Activated CD4-positive, alpha-beta T cell treated with anti-CD3 and anti-CD28 coated beads, Interleukin-2, Interleukin-4, amounts not matched to agents 100 ng/mL and 50 ng/mL, durations not matched to agents 16 hours and 8 hours (primary cell): ENCODE results near the gene CYREN.
A peak's percentile ranks its signal among the peaks of the same experiment; 100 is the strongest.
"Not testable (repeated sequence)": the region's sequence is repeated elsewhere in the genome, so short reads cannot be mapped to it uniquely, and the experiment has no call there.

Experiments
- DNase-seq: peaks from one replicate; pipeline ENCODE4 v3.0.0-alpha.2; 2020; ENCODE audit warnings: low spot score

The CYREN gene

DNA sequence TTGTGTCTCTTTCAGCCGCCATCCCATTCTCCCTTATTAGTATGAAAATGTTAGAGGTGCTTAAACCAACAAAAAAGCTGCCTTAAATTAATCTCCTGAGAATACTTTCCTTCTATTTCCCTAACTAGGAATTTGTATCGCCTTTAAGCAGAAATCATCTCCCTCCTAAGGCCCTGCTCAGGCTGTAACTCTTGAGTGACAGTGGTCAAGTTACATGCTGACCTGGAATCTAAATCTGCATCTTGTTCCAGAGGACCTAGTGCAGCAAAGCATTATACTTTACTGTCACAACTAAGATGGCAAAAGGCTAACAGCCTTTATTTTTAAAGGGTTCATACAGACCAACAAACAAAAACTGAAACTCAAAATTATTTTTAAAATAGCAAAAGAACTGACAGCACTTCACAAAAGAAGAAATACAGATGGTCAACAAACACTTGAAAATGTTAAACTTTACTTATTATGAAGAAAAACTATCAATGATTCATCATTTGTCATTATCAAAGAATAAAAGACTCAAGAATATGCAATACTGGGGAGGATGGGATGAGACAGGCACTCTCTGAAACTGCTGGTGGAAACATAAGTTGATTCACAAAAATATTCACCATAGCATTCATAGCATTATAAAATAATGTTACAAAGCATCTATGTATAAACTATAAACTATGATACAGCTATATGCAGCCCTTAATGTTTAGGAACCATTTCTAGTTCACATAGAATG lies 11.0 kb downstream of the CYREN start:
- DNase-seq: no peak

DNA sequence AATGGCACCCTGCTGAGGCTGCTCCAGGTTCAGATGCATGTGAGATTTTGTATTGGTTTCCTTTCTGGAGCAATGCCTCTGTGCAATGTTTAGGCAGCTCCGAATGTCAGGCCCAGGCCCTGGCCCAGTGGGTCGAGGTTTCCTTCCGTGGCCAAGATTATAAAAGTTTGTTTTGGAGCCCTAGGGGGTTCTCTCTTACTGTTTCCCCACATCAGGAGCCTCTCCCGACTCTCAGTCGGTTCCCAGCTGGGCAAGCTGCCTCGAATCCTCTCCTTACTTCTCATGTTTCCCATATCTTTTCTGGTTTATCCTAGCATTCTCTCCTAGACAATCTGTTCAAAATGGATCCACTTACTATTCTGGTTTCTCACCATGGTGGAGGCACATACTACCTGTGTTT lies 11.6 kb downstream of the CYREN start:
- no peak for DNase-seq

DNA sequence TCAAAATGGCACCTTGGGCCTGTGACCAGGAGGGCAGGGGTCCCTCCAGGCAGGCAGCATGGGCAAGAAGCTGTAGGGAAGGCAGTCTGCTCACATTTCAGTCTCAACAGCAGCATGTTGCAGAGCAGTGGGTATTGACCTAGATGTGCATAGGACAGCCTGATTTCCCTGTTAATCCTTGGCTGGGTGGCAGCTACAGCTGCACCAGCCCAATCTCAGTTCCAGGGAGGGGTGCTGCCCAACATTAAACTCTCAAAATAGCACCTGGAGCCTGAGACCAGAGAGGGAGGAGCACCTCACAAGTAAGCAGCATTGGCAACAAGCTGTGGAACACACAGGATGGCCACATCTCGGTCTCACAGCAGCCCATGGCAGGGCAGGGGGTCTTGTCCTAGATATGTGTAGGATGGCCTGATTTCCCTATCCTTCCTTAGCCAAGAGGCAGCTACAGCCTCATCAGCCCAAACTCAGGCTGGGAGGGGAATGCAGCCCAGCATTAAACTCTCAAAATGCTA lies 12.3 kb downstream of the CYREN start:
- DNase-seq: no peak

DNA sequence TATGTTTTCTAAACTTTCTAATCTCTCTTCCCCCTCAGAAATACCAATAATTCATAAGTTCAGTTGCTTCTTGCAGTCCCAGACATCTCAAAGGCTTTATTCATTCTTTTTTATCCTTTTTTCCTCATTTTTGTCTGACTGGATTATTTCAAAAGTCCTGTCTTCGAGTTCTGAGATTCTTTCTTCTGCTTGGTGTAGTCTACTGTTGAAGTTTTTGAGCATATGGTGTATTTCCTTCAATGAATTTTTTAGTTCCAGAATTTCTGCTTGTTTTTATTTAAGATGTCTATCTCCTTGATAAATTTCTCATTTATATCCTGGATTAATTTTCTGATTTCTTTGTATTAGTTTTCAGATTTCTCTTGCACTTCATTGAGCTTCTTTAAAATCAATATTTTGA lies 14.2 kb downstream of the CYREN start:
- DNase-seq: no peak

DNA sequence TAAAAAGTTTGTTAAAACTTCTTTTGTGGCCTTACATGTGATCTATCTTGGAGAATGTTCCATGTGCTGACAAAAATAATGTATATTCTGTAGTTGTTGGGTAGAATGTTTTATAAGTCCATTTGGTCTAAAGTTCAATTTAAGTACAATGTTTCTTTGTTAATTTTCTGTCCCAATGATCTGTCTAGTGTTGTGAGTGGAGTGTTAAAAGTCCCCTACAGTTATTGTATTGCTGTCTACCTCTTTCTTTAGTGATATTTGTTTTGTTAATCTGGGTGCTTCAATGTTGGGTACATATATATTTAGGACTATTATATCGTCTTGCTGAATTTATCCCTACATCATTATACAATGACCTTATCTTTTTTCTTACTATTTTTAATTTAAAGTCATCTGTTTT lies 15.8 kb downstream of the CYREN start:
- no peak for DNase-seq

DNA sequence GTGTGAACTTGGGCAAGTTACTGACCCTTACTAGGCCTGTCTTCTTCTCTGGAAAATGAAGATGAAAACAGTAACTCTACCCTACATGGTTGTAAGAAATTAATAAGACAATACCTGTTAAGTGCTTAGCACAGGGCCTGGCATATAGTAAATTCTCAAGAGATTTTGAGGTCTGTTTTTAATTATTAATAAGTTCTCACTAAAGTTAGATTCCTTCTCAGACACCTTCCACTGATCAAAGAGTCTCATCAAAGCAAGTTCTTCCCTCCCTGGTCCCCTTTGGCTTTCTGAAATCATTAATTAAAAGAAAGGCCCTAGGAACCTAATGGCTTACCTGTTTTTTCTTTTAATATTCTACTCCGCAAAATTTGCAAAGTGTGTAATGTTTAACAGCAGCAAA lies 18.1 kb downstream of the CYREN start:
- DNase-seq: no peak

DNA sequence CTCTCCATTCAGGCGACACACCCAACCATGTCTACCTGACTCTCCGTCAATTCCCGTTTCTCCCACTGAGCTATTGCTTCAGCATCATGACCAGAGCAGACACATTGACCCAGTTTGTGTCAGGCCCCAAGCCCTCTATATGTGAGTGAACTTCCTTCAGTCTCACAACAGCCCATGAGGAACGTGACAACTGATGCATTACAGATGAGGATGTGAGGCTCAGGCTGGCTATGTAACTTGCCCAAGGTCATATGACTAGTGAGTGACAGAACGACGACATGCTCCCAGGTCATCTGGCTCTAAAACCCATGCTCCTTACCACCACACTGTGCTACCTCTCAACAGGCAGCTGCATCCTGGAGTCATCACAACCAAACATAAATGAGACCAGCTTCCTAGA lies 19.0 kb downstream of the CYREN start:
- DNase-seq: no peak

DNA sequence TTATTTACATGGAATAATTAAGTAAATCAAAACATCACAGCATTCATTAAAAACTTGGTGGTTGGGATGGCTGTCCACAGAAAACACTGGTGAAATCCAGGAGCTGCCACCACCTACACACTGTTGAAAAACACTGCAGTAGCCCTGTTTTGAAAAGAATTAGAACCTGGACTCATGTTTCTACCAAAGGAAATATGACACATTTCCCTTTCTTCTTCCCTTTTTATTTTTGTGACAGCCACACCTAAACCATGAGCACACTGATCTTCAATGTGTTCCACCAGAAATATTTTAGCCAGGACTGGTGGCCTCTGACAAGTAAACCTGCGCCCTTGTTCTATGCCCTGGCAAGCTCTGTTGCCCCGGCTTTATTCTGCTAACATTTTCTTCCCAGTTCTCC lies 19.4 kb downstream of the CYREN start:
- DNase-seq: no peak

DNA sequence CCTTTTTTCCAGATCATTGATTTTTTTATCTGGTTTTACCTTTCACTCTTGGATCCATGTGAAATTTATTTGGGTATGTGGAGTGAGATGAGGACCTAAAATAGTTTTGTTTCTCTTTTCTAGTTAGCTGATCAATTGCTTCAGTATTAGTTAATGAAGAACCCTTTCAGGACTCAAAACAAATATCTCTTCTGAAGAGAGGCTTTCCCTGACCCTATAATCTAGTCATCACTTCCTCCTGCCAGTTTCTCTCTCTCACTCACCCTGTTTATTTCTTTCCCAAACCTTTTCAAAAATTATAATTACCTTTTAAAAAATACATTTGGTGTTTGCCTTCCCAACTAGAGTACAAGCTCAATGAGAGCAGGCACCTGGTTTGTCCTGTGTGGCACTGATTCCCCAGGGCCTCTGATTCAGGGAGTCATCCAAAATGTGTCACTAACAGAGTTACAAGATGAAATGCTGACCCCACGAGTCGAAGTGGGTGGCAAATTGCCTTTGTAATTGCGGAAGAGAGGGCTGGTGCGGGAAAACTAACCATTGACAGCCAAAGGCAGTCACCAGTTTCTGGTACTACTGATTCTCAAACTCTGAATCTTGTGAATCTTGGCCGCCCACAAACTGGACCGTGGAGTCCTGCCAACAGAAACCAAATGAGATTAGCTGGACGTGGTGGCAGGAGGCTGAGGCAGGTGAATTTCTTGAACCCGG lies 20.3 kb downstream of the CYREN start:
- no peak for DNase-seq

DNA sequence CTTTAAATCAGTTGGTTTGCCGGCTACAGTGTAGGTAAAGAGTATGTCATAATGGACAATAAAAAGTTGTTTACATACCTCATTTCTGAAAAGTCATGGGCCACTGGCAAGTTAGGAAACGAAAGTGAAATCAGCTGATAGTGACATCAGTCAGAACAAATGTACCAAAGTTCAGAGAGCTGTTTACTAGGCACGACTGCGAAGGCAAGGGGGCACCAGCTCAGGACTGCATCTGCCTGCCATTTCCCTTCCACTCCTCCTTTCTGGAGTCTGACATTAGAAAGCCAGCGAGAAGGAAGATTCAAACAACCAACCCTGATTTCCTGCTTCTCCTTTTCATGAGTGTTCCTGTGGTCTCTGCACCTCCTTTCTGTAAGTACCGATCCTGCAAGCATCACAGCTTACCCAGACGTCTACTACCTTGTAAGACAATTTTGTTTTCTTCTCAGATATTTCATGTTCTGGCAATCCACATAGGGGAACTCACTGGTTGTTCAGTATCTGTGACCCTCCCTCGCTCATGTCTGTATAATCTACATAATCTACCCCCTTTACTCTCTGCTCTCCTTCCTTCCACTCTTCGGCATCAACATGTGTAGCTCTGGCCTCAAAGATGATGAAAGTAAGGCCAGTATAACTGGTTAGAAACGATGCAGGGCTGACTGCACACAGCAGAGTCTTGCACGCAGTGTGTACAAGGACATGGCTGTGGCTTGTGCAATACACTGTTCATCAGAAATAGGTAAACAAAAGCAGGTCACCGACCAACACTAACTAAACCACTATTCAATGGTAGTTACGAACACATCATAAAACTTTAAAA lies 22.4 kb downstream of the CYREN start, which contains the start of gene TMEM140:
TMEM140 (plus strand) TSS at position 174 of the 823 bp plus-strand sequence. CDS start 16,370 bp downstream, outside the sequence.
- peak; percentile 80 for DNase-seq

DNA sequence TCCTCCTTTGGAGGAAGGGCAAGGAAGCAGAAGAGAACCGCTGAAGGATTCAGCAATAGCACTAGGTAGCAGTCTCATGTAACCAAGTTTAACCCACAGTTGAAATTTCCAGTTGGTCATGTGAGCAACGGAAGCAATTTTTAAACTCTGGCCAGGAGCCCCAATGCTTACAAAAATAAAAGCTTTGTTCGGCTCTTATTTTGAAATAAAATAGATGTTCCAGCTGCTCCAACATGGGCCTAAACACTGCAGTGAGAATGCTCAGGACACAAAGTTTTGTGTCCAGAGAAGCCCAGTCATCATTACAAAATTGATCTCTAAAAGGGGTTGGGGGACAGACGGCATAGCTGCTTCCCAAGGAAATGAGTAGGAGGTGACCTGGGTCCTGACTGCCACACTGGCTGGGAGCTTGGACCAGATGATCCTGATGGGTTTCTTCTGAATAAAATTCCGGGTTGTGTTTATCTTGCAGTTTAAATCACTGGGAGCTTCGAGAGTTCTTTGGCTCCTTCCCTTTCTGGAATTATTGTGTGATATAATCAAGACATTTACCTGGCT lies 23.1 kb downstream of the CYREN start:
- DNase-seq: peak; percentile 16

DNA sequence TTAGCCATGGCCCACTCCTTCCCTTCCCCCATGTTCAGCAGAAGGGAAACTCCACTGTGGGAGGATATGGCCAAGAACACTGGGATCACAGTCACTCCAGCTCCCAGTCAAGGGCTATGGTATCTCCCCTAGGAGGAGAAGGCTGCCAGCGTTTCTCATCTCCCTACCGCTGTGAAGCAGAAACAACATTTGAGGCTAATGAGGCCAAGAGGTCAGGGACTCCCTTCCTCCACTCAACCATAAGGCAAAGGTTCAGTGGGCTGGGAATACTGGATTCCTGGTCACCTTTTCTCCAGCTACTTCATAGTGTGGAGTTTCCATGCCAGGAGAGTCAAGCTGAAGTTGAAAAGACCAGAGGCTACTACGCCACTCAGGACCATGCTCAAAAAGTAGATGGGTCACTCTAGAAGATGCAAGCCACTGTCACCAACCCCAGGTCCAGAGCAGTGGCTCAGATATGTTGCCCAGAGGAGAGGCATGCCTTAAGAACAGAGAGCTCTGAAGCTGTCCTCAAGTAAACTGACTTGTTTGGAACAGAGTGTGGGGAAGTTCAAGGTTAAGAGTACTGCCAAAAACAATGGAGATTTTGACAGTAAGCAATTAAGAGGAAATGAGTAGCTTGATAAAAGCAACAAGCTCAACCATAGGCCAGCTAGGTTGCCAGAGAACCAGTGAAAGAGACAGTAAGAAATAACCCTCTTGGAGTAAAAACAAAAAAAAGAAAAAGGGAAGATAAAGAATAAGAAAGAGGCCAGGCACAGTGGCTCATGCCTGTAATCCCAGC lies 26.4 kb downstream of the CYREN start:
- no peak for DNase-seq

DNA sequence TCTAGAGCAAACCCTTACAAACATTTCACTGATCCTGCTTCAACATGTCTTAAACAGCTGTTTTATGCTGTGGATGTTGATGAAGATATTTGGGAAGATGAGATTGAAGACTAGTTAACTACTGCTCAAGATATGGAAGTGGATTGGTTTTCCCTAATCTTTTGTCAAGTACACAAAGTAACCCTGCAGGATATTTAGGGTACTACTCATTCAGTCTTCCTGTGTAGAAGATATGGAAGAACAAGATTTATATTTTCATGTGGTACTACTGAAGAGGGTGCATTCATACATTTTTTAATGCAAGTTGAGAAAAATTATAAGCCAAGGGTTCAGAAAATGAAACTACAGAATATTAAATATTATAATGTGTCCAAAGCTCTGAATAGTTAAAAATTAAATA lies 40.9 kb downstream of the CYREN start:
- DNase-seq: no peak

DNA sequence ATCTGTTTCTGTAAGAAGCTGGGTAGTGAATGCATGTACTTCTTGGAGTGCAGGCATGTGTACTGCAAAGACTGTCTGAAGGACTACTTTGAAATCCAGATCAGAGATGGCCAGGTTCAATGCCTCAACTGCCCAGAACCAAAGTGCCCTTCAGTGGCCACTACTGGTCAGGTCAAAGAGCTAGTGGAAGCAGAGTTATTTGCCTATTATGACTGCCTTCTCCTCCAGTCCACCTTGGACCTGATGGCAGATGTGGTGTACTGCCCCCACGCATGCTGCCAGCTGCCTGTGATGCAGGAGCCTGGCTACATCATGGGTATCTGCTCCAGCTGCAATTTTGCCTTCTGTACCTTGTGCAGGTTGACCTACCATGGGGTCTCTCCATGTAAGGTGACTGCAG lies 41.6 kb downstream of the CYREN start:
- no peak for DNase-seq

DNA sequence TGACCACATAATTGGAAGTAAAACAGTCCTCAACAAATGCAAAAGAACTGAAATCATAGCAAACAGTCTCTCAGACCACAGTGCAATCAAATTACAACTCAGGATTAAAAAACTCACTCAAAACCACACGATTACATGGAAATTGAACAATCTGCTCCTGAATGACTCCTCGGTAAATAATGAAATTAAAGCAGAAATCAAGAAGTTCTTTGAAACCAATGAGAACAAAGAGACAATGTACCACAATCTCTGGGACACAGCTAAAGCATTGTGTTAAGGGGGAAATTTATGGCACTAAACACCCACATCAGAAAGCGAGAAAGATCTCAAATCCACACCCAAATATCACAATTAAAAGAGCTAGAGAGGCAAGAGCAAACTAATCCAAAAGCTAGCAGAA lies 45.9 kb downstream of the CYREN start:
- not testable (repeated sequence) for DNase-seq

DNA sequence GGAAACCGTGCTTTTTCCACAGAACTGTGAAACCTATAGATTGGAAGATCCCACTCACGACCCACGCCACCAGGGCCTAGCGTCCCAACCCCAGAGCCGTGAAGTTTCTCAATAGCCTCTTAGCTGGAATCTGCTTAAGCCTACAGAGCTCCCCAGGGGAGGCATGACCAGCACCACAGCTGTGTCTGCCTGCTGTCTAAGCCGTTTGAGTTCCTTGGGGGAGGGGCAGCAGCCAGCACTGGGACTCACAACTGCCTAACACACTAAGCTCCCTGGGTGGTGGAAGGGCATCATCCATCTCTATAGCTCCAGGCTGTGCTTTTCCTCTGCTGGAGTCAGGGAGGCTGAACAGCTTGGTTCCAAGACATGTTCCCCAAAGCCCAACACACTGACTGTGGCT lies 48.6 kb downstream of the CYREN start:
- DNase-seq: no peak

DNA sequence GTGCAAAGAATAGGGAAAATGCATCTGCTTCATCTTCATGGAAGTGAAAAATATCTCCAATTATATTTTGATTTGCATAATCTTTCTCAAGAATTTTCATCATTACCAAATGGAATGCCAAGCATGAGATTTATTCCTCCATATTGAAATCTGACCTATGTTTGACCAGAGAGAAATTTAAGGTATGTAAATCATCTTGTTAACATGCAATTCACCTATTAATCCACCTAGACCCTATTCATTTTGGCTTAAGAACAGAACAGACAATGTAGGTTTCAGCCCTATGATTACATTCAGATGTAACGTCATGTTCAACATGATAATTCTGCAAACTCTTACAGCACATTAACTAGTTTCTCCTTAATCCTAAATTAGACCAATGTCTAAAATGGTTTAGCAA lies 53.4 kb downstream of the CYREN start:
- no peak for DNase-seq
